Endothelial cell of umbilical vein (primary cell): ENCODE results near the gene TDRD10. TPM values are rescaled to one million over a fixed set of nuclear protein-coding genes. Genes with fewer than 3 reads are reported as not detected.

ENCODE experiments used
- BruUV-seq: library from RNA; stranded (reverse); fragments of 400-500 nt; replicated peaks from 2 replicates; lab custom pipeline; 2021; lab: Mats Ljungman, UMichigan
- CTCF ChIA-PET: fragments of 300-600, 350-600 bp; sonication (Branson Sonifier 250); formaldehyde crosslinking; loops from one replicate; lab custom pipeline; 2021; ENCODE audit warnings: antibody characterized with exemption, inconsistent platforms; lab: Charles Lee
- POLR2A ChIA-PET: fragments of 300-600, 350-600 bp; sonication (Branson Sonifier 250); formaldehyde crosslinking; loops from one replicate; lab custom pipeline; 2021; ENCODE audit warnings: antibody characterized with exemption, inconsistent platforms; lab: Charles Lee
- DNase-seq: peaks from one replicate; pipeline ENCODE4 v3.0.0-alpha.2; 2011; ENCODE audit warnings: low read depth, low spot score
- FAIRE-seq: peaks from 2 replicates; lab custom pipeline; 2011; peaks lifted over from hg19 to GRCh38; lab: Jason Lieb, UNC
- H2AFZ ChIP-seq: 2 replicates; pipeline ENCODE4 v1.6.0; 2012; ENCODE audit warnings: low read depth, low read length, control low read depth, inconsistent platforms
- H3K27ac ChIP-seq: 2 replicates; pipeline ENCODE4 v1.5.1; 2011; ENCODE audit warnings: low read depth, mild to moderate bottlenecking, control low read depth, low read length, moderate library complexity; ENCODE audit not compliant: insufficient read depth
- H3K27me3 ChIP-seq, 2 experiments: 2 replicates each; pipeline versions ENCODE4 v1.6.0 to v1.6.1; 2011; ENCODE audit warnings: low read length in 2 of 2, mixed read lengths in 1 of 2; ENCODE audit not compliant: control insufficient read depth in 2 of 2, insufficient read depth in 2 of 2
- H3K36me3 ChIP-seq, 2 experiments: 2 replicates in 1 of 2; 3 replicates in 1 of 2; pipeline ENCODE4 v1.5.1; 2011; ENCODE audit warnings: low read length in 2 of 2, mild to moderate bottlenecking in 1 of 2, moderate library complexity in 1 of 2; ENCODE audit not compliant: control insufficient read depth in 2 of 2, insufficient read depth in 2 of 2; ENCODE audit errors: extremely low read depth in 1 of 2
- H3K4me1 ChIP-seq: 3 replicates; pipeline ENCODE4 v1.5.1; 2011; ENCODE audit warnings: mild to moderate bottlenecking, low read length; ENCODE audit not compliant: control insufficient read depth, insufficient read depth; ENCODE audit errors: extremely low read depth
- H3K4me2 ChIP-seq: 2 replicates; pipeline ENCODE4 v1.6.1; 2011; ENCODE audit warnings: low read length, control low read depth, mixed read lengths; ENCODE audit not compliant: insufficient read depth
- H3K4me3 ChIP-seq, 3 experiments: fragments of 200-600 bp in 1 of 3; sonication (generic), shearing (Covaris generic) in 1 of 3; replicated peaks in 1 of 3; 2 replicates each; pipeline ENCODE4 v1.5.1; 2011 to 2016; ENCODE audit warnings: control low read depth in 3 of 3, low read length in 3 of 3, mild to moderate bottlenecking in 2 of 3, inconsistent platforms in 1 of 3, low read depth in 1 of 3, moderate library complexity in 1 of 3; ENCODE audit not compliant: insufficient read depth in 1 of 3
- H3K79me2 ChIP-seq: 2 replicates; pipeline ENCODE4 v1.6.0; 2012; ENCODE audit warnings: low read length, inconsistent platforms; ENCODE audit not compliant: control insufficient read depth, insufficient read depth
- H3K9ac ChIP-seq: replicated peaks from 2 replicates; pipeline ENCODE3; 2011; ENCODE audit warnings: low read length, control low read depth; ENCODE audit not compliant: insufficient read depth; ENCODE audit errors: extremely low read depth
- H3K9me1 ChIP-seq: replicated peaks from 3 replicates; pipeline ENCODE4 v1.6.0; 2011; ENCODE audit warnings: mild to moderate bottlenecking, low read length; ENCODE audit not compliant: control insufficient read depth, insufficient read depth; ENCODE audit errors: extremely low read depth
- H3K9me3 ChIP-seq: replicated peaks from 2 replicates; pipeline ENCODE4 v1.5.1; 2012; ENCODE audit warnings: low read length, inconsistent platforms; ENCODE audit not compliant: control insufficient read depth, insufficient read depth
- H4K20me1 ChIP-seq: replicated peaks from 2 replicates; pipeline ENCODE3; 2011; ENCODE audit warnings: mild to moderate bottlenecking, low read length; ENCODE audit not compliant: control insufficient read depth, insufficient read depth; ENCODE audit errors: extremely low read depth
- EZH2 ChIP-seq: IDR thresholded peaks from 2 replicates; pipeline ENCODE4 v1.6.1; 2012; ENCODE audit warnings: borderline replicate concordance, low read depth, mild to moderate bottlenecking, moderate library complexity, low read length, inconsistent platforms; ENCODE audit not compliant: severe bottlenecking
- FOS ChIP-seq: IDR thresholded peaks from 2 replicates; pipeline ENCODE4 v1.6.1; 2011; ENCODE audit warnings: mild to moderate bottlenecking, low read length, moderate library complexity, borderline replicate concordance; ENCODE audit not compliant: insufficient read depth
- GATA2 ChIP-seq: IDR thresholded peaks from 2 replicates; pipeline ENCODE4 v1.7.0; 2011; ENCODE audit warnings: low read depth, mild to moderate bottlenecking, moderate library complexity, mixed read lengths, low read length; ENCODE audit not compliant: insufficient read length, insufficient read depth
- JUN ChIP-seq: IDR thresholded peaks from 2 replicates; pipeline ENCODE4 v1.6.1; 2011; ENCODE audit warnings: borderline replicate concordance, low read depth; ENCODE audit not compliant: insufficient read length, insufficient read depth
- POLR2A ChIP-seq: IDR thresholded peaks from 2 replicates; pipeline ENCODE4 v1.6.1; 2012; ENCODE audit warnings: low read depth, mild to moderate bottlenecking, control low read depth, low read length
- POLR2AphosphoS5 ChIP-seq: IDR thresholded peaks from 2 replicates; pipeline ENCODE4 v1.6.1; 2012; ENCODE audit warnings: low read depth, mild to moderate bottlenecking, control low read depth, low read length, moderate library complexity; ENCODE audit not compliant: insufficient read depth
- dilution Hi-C: fragments of 300-500 bp; cut with MboI; formaldehyde crosslinking; loops from one replicate; pipeline ENCODE4 v1.15.0; 2019; ENCODE audit warnings: low sequenced_read_pairs; ENCODE audit not compliant: extremely low pct_ligation_motif_present
- intact Hi-C: fragments of 100-400 bp; cut with micrococcal nuclease; formaldehyde crosslinking; loops from one replicate; pipeline ENCODE4 v1.10.0; 2022
- polyA plus RNA-seq, 4 experiments: library from polyadenylated mRNA; depleted of rRNA in 3 of 4; stranded (reverse) in 3 of 4; unstranded in 1 of 4; fragments of >200 nt; gene quantifications; 2 replicates each; pipeline versions ENCODE4 v1.2.1 to v1.2.3, GENCODE V29; 2011 to 2012; ENCODE audit warnings: missing spikeins in 1 of 4
- total RNA-seq: library from RNA; stranded (reverse); gene quantifications from 2 replicates; pipeline ENCODE4 v1.2.3, GENCODE V29; 2021
- TF ChIP-seq, protein P1 (sequence below), 2 donors: IDR thresholded peaks; 1 replicate in 1 of 2; 2 replicates in 1 of 2; pipeline ENCODE4 v1.5.1; 2011; ENCODE audit warnings: low read length in 2 of 2, mild to moderate bottlenecking in 2 of 2, moderate library complexity in 2 of 2, control low read depth in 1 of 2, inconsistent platforms in 1 of 2, low read depth in 1 of 2; ENCODE audit not compliant: insufficient read depth in 1 of 2; ENCODE audit errors: extremely low read depth in 1 of 2
- TF ChIP-seq, protein P2 (sequence below): IDR thresholded peaks from 2 replicates; pipeline ENCODE4 v1.6.1; 2011; ENCODE audit not compliant: insufficient read depth, insufficient read length

Gene TDRD10
- total and polyA plus RNA-seq, 2 donors (not counting 3 experiments of a cell fraction or from before 2014, with no cell fraction given) = 6.1 to 9.1 TPM

DNA sequence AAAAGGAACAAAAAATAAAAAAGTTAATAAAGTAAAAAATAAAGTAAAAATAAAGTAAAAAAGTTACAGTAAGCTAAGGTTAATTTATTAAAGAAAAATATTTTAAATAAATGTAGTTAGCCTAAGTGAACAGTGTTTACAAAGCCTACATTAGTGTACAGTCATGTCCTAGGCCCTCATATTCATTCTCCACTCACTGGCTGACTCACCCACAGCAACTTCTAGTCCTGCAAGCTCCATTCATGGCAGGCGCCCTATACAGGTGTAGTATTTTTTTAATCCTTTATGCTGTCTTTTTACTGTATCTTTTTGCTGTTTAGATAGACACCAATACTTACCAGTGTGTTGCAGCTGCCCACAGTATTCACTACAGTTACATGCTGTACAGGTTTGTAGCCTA lies 93.6 kb downstream of the TDRD10 start:
- Histone ChIP-seq H4K20me1 (no peaks in the 10 kb centered on the region), H3K4me2 (no peak overlapping the region), H3K27me3 (no peaks in the 10 kb centered on the region), H3K9me1 (no peaks in the 10 kb centered on the region), H3K4me1 (peaks cover 3% of the 10 kb centered on the region), H3K9ac (no peak overlapping the region), H3K27ac (no peak overlapping the region), H2AFZ (no peak overlapping the region), H3K79me2 (peaks cover 14% of the 10 kb centered on the region), H3K9me3 (no peaks in the 10 kb centered on the region), H3K36me3 (peaks cover 34 to 47% of the 10 kb centered on the region in 2 experiments), H3K4me3 (no peak overlapping the region)
- ChIA-PET POLR2A (interaction anchor here (0.6 kb wide), 2 partner anchors 15 to 868 kb away, joined by 5 to 11 read pairs; partner anchors contain the start of gene INTS3), CTCF (interaction anchor here (0.6 to 1.8 kb wide), 4 partner anchors 10 to 355 kb away, joined by 3 to 4 read pairs (median 3); no protein-coding TSS in a partner anchor)
- no TSS peak for BruUV-seq
- TF ChIP-seq JUN = no peak
- TF ChIP-seq FOS = no peak
- no peak for TF ChIP-seq GATA2
- no peak for TF ChIP-seq POLR2A
- TF ChIP-seq, protein P1, sequence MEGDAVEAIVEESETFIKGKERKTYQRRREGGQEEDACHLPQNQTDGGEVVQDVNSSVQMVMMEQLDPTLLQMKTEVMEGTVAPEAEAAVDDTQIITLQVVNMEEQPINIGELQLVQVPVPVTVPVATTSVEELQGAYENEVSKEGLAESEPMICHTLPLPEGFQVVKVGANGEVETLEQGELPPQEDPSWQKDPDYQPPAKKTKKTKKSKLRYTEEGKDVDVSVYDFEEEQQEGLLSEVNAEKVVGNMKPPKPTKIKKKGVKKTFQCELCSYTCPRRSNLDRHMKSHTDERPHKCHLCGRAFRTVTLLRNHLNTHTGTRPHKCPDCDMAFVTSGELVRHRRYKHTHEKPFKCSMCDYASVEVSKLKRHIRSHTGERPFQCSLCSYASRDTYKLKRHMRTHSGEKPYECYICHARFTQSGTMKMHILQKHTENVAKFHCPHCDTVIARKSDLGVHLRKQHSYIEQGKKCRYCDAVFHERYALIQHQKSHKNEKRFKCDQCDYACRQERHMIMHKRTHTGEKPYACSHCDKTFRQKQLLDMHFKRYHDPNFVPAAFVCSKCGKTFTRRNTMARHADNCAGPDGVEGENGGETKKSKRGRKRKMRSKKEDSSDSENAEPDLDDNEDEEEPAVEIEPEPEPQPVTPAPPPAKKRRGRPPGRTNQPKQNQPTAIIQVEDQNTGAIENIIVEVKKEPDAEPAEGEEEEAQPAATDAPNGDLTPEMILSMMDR (IDR thresholded peaks at IDR 0.05; ENCODE audit: extremely low read depth in 1 of 2, insufficient read depth in 1 of 2, low read depth in 1 of 2, low read length in 2 of 2) = no peak
- TF ChIP-seq POLR2AphosphoS5 = no peak
- TF ChIP-seq, protein P2, sequence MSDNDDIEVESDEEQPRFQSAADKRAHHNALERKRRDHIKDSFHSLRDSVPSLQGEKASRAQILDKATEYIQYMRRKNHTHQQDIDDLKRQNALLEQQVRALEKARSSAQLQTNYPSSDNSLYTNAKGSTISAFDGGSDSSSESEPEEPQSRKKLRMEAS = no peak
- no peak for TF ChIP-seq EZH2
- dilution Hi-C loops = no loop called here
- intact Hi-C loops = no loop called here
- no peak for DNase-seq
- FAIRE-seq = no peak

Other genes with a start within 250 kb of the TDRD10 start
- 69.1 and 78.4 TPM in 2 replicates for gene HAX1, start 229.6 kb upstream of the TDRD10 start, total RNA-seq
- 95.3 and 101 TPM in 2 replicates for gene HAX1, start 229.6 kb upstream of the TDRD10 start, polyA plus RNA-seq
- gene AQP10, start 181.1 kb upstream of the TDRD10 start, total RNA-seq = not detected in 2 replicates
- 0.08 TPM in 1 of 2 replicates, not detected in the other for gene AQP10, start 181.1 kb upstream of the TDRD10 start, polyA plus RNA-seq
- gene ATP8B2, start 176.7 kb upstream of the TDRD10 start, total RNA-seq = 60.0 and 64.7 TPM in 2 replicates
- gene ATP8B2, start 176.7 kb upstream of the TDRD10 start, polyA plus RNA-seq = 72.8 and 86.0 TPM in 2 replicates
- gene IL6R, start 96.9 kb upstream of the TDRD10 start, total RNA-seq = 3.3 and 4.8 TPM in 2 replicates
- gene IL6R, start 96.9 kb upstream of the TDRD10 start, polyA plus RNA-seq = 4.2 and 5.1 TPM in 2 replicates
- gene SHE, start 193 bp downstream of the TDRD10 start, total RNA-seq = 43.4 and 52.7 TPM in 2 replicates
- gene SHE, start 193 bp downstream of the TDRD10 start, polyA plus RNA-seq = 30.1 and 30.4 TPM in 2 replicates
- 85.4 and 97.2 TPM in 2 replicates for gene UBE2Q1, start 56.4 kb downstream of the TDRD10 start, total RNA-seq
- gene UBE2Q1, start 56.4 kb downstream of the TDRD10 start, polyA plus RNA-seq = 16.5 and 18.3 TPM in 2 replicates
- gene CHRNB2, start 65.6 kb downstream of the TDRD10 start, total RNA-seq = not detected in 2 replicates
- gene CHRNB2, start 65.6 kb downstream of the TDRD10 start, polyA plus RNA-seq = not detected in 2 replicates
- gene ADAR, start 106.0 kb downstream of the TDRD10 start, total RNA-seq = 128 and 141 TPM in 2 replicates
- gene ADAR, start 106.0 kb downstream of the TDRD10 start, polyA plus RNA-seq = 79.6 and 88.2 TPM in 2 replicates